K562 (cell line): Measurements from ENCODE around the gene CHAT. TPM values are rescaled to one million over a fixed set of nuclear protein-coding genes. Genes with fewer than 3 reads are reported as not detected.

ENCODE experiments used
- ATAC-seq: fragments of 200-7000 bp; cut with Tn5 transposase; 3 replicates; pipeline ENCODE4 v1.9.1; 2020; ENCODE audit warnings: moderate library complexity
- BruUV-seq: library from RNA; stranded (reverse); fragments of 400-500 nt; replicated peaks from 2 replicates; lab custom pipeline; 2021; lab: Mats Ljungman, UMichigan
- CTCF ChIA-PET: fragments of 300-600 bp; formaldehyde crosslinking; extraction: SDS; loops from one replicate; lab custom pipeline; 2021; ENCODE audit warnings: low intra/inter-chr PET ratio; lab: Yijun Ruan, JAX
- POLR2A ChIA-PET: fragments of 300-600, 350-650 bp; sonication (Branson Sonifier 250); formaldehyde crosslinking; extraction: SDS; loops from one replicate; lab custom pipeline; 2021; ENCODE audit warnings: antibody characterized with exemption, inconsistent platforms; lab: Yijun Ruan, JAX
- DNase-seq, 4 experiments: peaks; one replicate each; pipeline versions ENCODE4 v3.0.0 to v3.0.0-alpha.2; 2011 to 2018; ENCODE audit warnings: low spot score in 3 of 4, mixed read lengths in 3 of 4; ENCODE audit errors: extremely low read depth in 1 of 4
- FAIRE-seq: peaks from 2 replicates; lab custom pipeline; 2011; peaks lifted over from hg19 to GRCh38; lab: Jason Lieb, UNC
- H2AFZ ChIP-seq: 2 replicates; pipeline ENCODE4 v1.6.0; 2011; ENCODE audit warnings: low read depth, low read length, control low read depth, inconsistent platforms
- H3K27ac ChIP-seq: fragments of 200-600 bp; 3 replicates; pipeline ENCODE4 v1.8.0; 2011; ENCODE audit warnings: low read depth, mild to moderate bottlenecking, control low read depth, inconsistent platforms, low read length, moderate library complexity, mixed read lengths; ENCODE audit errors: extremely low read depth
- H3K27me3 ChIP-seq, 2 experiments: fragments of 300-600 bp in 1 of 2; 2 replicates in 1 of 2; 3 replicates in 1 of 2; pipeline versions ENCODE4 v1.6.0 to v1.8.0; 2011; ENCODE audit warnings: inconsistent platforms in 2 of 2, low read length in 2 of 2, mild to moderate bottlenecking in 1 of 2, mixed read lengths in 1 of 2, moderate library complexity in 1 of 2; ENCODE audit not compliant: control insufficient read depth in 2 of 2, insufficient read depth in 2 of 2
- H3K36me3 ChIP-seq: fragments of 300-600 bp; 3 replicates; pipeline ENCODE4 v1.8.0; 2011; ENCODE audit warnings: mild to moderate bottlenecking, low read length, inconsistent platforms; ENCODE audit not compliant: control insufficient read depth, insufficient read depth
- H3K4me1 ChIP-seq, 2 experiments: fragments of 200-600 bp in 1 of 2; replicated peaks in 1 of 2; 2 replicates in 1 of 2; 3 replicates in 1 of 2; pipeline versions ENCODE4 v1.5.1 to v1.8.0; 2011; ENCODE audit warnings: inconsistent platforms in 2 of 2, low read length in 2 of 2, mild to moderate bottlenecking in 1 of 2, mixed read lengths in 1 of 2, moderate library complexity in 1 of 2; ENCODE audit not compliant: control insufficient read depth in 2 of 2, insufficient read depth in 2 of 2
- H3K4me2 ChIP-seq: 2 replicates; pipeline ENCODE4 v1.6.1; 2011; ENCODE audit warnings: low read length, control low read depth, inconsistent platforms, mixed read lengths; ENCODE audit not compliant: insufficient read depth
- H3K4me3 ChIP-seq: fragments of 200-600 bp; sonication (generic), shearing (Covaris generic); 2 replicates; pipeline ENCODE4 v1.5.1; 2016; ENCODE audit warnings: control low read depth, inconsistent platforms
- H3K79me2 ChIP-seq: fragments of 200-600 bp; 3 replicates; pipeline ENCODE4 v1.8.0; 2011; ENCODE audit warnings: low read length, inconsistent platforms; ENCODE audit not compliant: control insufficient read depth, insufficient read depth
- H3K9ac ChIP-seq, 2 experiments: 2 replicates each; pipeline versions ENCODE4 v1.6.0 to v1.6.1; 2011; ENCODE audit warnings: low read depth in 2 of 2, low read length in 2 of 2, control low read depth in 1 of 2, inconsistent platforms in 1 of 2, mild to moderate bottlenecking in 1 of 2, mixed read lengths in 1 of 2; ENCODE audit not compliant: insufficient read depth in 1 of 2
- H3K9me1 ChIP-seq: one replicate; pipeline ENCODE4 v1.6.0; 2011; ENCODE audit warnings: inconsistent platforms, mild to moderate bottlenecking, low read length, moderate library complexity; ENCODE audit not compliant: control insufficient read depth, insufficient read depth
- H3K9me3 ChIP-seq: replicated peaks from 2 replicates; pipeline ENCODE4 v1.5.1; 2011; ENCODE audit warnings: low read depth, low read length, inconsistent platforms; ENCODE audit not compliant: control insufficient read depth, insufficient read depth
- H4K20me1 ChIP-seq: replicated peaks from 2 replicates; pipeline ENCODE4 v1.6.1; 2011; ENCODE audit warnings: low read length, inconsistent platforms, mixed read lengths; ENCODE audit not compliant: control insufficient read depth, insufficient read depth
- ETS2 ChIP-seq: IDR thresholded peaks from 2 replicates; pipeline ENCODE4 v1.6.1; 2016; ENCODE audit warnings: borderline replicate concordance, missing genetic modification characterization, mild to moderate bottlenecking, moderate library complexity, missing compliant biosample characterization; ENCODE audit not compliant: poor library complexity, severe bottlenecking
- FOXK2 ChIP-seq, 2 experiments: fragments of 450-650 bp; IDR thresholded peaks in 1 of 2; conservative IDR thresholded peaks in 1 of 2; 2 replicates each; pipeline ENCODE4 v1.6.1; 2016; ENCODE audit warnings: low read depth in 2 of 2, mild to moderate bottlenecking in 1 of 2
- HDAC1 ChIP-seq, 2 experiments: fragments of 450-650 bp; IDR thresholded peaks; 2 replicates each; pipeline ENCODE4 v1.6.1; 2016 to 2017; ENCODE audit warnings: inconsistent platforms in 1 of 2, mild to moderate bottlenecking in 1 of 2, moderate library complexity in 1 of 2
- HOXB6 ChIP-seq: fragments of 250-450 bp; sonication (Bioruptor Pico); IDR thresholded peaks from 2 replicates; pipeline ENCODE4 v1.5.1; 2022; ENCODE audit warnings: mild to moderate bottlenecking, borderline replicate concordance
- HSF4 ChIP-seq: fragments of 250-450 bp; sonication (Bioruptor Pico); IDR thresholded peaks from 2 replicates; pipeline ENCODE4 v2.1.2; 2022; ENCODE audit warnings: mild to moderate bottlenecking, moderate library complexity, borderline replicate concordance
- MYBL2 ChIP-seq, 2 experiments: fragments of 450-650 bp in 1 of 2; sonication (generic) in 1 of 2; formaldehyde crosslinking in 1 of 2; IDR thresholded peaks; 2 replicates each; pipeline versions ENCODE4 v1.6.1 to v1.8.1; 2017 to 2022; ENCODE audit warnings: borderline replicate concordance in 1 of 2, inconsistent platforms in 1 of 2, low read depth in 1 of 2, mild to moderate bottlenecking in 1 of 2, missing genetic modification reagents in 1 of 2, moderate library complexity in 1 of 2
- SIN3B ChIP-seq: fragments of 450-650 bp; IDR thresholded peaks from 2 replicates; pipeline ENCODE4 v1.6.1; 2017; ENCODE audit warnings: low read depth, mild to moderate bottlenecking, moderate library complexity
- SMARCA5 ChIP-seq: fragments of 450-650 bp; IDR thresholded peaks from 2 replicates; pipeline ENCODE4 v1.6.1; 2016
- ZNF140 ChIP-seq: fragments of 250-450 bp; sonication (Bioruptor Pico); IDR thresholded peaks from 2 replicates; pipeline ENCODE4 v1.8.0; 2021; ENCODE audit warnings: moderate library complexity, mild to moderate bottlenecking, inconsistent platforms
- ZNF445 ChIP-seq: fragments of 250-450 bp; sonication (Bioruptor Pico); IDR thresholded peaks from 2 replicates; pipeline ENCODE4 v1.4.0; 2020; ENCODE audit warnings: low read depth, mild to moderate bottlenecking, moderate library complexity
- ZNF57 ChIP-seq: fragments of 450-650 bp; formaldehyde crosslinking; IDR thresholded peaks from 2 replicates; pipeline ENCODE4 v1.4.0; 2020; ENCODE audit warnings: mild to moderate bottlenecking, moderate library complexity
- WGBS: fragments of 100-300 bp; shearing (Covaris generic); methylation state at CpG from one replicate; pipeline ENCODE4 v1.1.6; 2016; ENCODE audit warnings: low coverage, mixed read lengths; ENCODE audit not compliant: insufficient coverage; ENCODE audit errors: missing lambda C conversion rate; 5-methylcytosine and 5-hydroxymethylcytosine counted together
- in situ Hi-C: fragments of 300-500 bp; cut with MboI; formaldehyde crosslinking; loops from 4 replicates; pipeline ENCODE4 v1.15.0; 2018; ENCODE audit warnings: inconsistent platforms, mixed read lengths
- intact Hi-C: fragments of 100-400 bp; cut with micrococcal nuclease; formaldehyde crosslinking; loops from 2 replicates; pipeline ENCODE4 v1.14.2; 2022
- polyA plus RNA-seq, 8 experiments: library from polyadenylated mRNA; depleted of rRNA in 4 of 8; stranded (reverse) in 5 of 8; unstranded in 3 of 8; fragments of >200 nt; fragmentation: Nextera tagmentation in 2 of 8; fragmentation: Illumina TruSeq in 1 of 8; extraction: Ambion mirVana in 2 of 8; extraction: Trizol in 1 of 8; gene quantifications; 2 replicates each; pipeline versions ENCODE4 v1.2.1 to v1.2.3, GENCODE V29; 2011 to 2014; ENCODE audit warnings: inconsistent platforms in 1 of 8, missing spikeins in 1 of 8
- total RNA-seq, 7 experiments: library from RNA; depleted of rRNA in 6 of 7; stranded (reverse); fragments of >200 nt in 6 of 7; fragmentation: Illumina TruSeq in 2 of 7; extraction: Trizol in 2 of 7; gene quantifications; 2 replicates each; pipeline versions ENCODE4 v1.2.1 to v1.2.3, GENCODE V29; 2011 to 2021; ENCODE audit warnings: low replicate concordance in 1 of 7
- TF ChIP-seq, protein P1 (sequence below), 3 experiments: fragments of 200-800 bp in 1 of 3; sonication (Bioruptor generic) in 1 of 3; sonication (generic) in 1 of 3; formaldehyde crosslinking in 1 of 3; IDR thresholded peaks; 2 replicates each; pipeline versions ENCODE4 v1.6.1 to v1.8.0; 2016 to 2022; ENCODE audit warnings: mild to moderate bottlenecking in 2 of 3, missing compliant biosample characterization in 2 of 3, missing genetic modification characterization in 2 of 3, missing genetic modification reagents in 1 of 3
- TF ChIP-seq, protein P2 (sequence below): fragments of 250-450 bp; sonication (Bioruptor Pico); IDR thresholded peaks from 2 replicates; pipeline ENCODE4 v1.5.0; 2021
- TF ChIP-seq, protein P3 (sequence below), 2 experiments: IDR thresholded peaks; 2 replicates each; pipeline ENCODE4 v1.6.1; 2012; ENCODE audit warnings: improper control_type of control experiment in 2 of 2, low read depth in 2 of 2, low read length in 2 of 2, borderline replicate concordance in 1 of 2
- TF ChIP-seq, protein P4 (sequence below): fragments of 450-650 bp; IDR thresholded peaks from 2 replicates; pipeline ENCODE4 v1.7.0; 2016; ENCODE audit warnings: borderline replicate concordance

CHAT gene
- total and polyA plus RNA-seq, 9 of the 15 experiments (the other 6 are each of a cell fraction or from before 2014, with no cell fraction given): not detected

DNA sequence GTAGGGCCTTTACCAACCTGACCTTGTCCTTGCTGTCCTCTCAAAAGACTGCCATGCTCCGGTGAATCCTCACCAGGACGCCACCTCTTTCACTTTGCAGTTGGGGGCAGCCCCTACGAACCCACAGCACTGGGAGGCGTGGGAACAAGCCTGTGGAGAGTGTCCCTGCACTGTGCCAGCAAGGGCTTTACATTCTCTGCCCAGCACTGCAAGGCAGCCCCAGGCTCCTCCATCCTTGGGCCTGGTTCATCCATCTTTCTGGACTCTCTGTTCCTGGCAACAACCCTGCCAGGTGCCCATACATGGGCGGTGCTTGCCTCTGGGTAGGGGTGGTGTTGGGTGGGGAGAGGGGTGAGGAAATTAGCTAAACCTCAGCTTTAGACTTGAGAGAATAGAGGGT, 1.4 kb downstream of the CHAT start:
- H3K27me3 ChIP-seq: peaks cover 20 to 42% of the 10 kb centered on the region in 2 experiments; a peak in 4 of 5 replicates
- no peak overlapping the region for H3K4me2 ChIP-seq
- no peak overlapping the region for H3K27ac ChIP-seq
- in situ Hi-C loops: no loop called here
- ChIA-PET CTCF (no interaction called here), POLR2A (no interaction called here)
- no peak for FAIRE-seq
- intact Hi-C loops: no loop called here
- peaks cover 0 to 16% of the 10 kb centered on the region in 2 experiments; a peak in 2 of 5 replicates for H3K4me1 ChIP-seq
- H3K79me2 ChIP-seq: no peaks in the 10 kb centered on the region
- no peak for DNase-seq
- no peaks in the 10 kb centered on the region for H3K9me1 ChIP-seq
- H3K4me3 ChIP-seq: no peak overlapping the region
- no TSS peak for BruUV-seq
- H3K9me3 ChIP-seq: no peaks in the 10 kb centered on the region
- H3K9ac ChIP-seq: no peak overlapping the region
- no peak overlapping the region for H2AFZ ChIP-seq
- H4K20me1 ChIP-seq: no peaks in the 10 kb centered on the region; the same call in 1 of the 2 replicates
- no peaks in the 10 kb centered on the region for H3K36me3 ChIP-seq
- ATAC-seq: no peak
- WGBS: 0% methylated on average over 5 of the region's 5 CpGs
- TF ChIP-seq, protein P1, sequence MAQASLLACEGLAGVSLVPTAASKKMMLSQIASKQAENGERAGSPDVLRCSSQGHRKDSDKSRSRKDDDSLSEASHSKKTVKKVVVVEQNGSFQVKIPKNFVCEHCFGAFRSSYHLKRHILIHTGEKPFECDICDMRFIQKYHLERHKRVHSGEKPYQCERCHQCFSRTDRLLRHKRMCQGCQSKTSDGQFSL (CRISPR knock-in tag; IDR thresholded peaks at IDR 0.05): no peak
- TF ChIP-seq, protein P1 (tag; IDR thresholded peaks at IDR 0.05): no peak
- TF ChIP-seq HOXB6 (no peak), HSF4 (CRISPR knock-in tag) (no peak), SMARCA5 (no peak), FOXK2 (conservative IDR thresholded peaks at IDR 0.05 in 1 of 2, IDR thresholded peaks at IDR 0.05 in 1 of 2; ENCODE audit: low read depth in 2 of 2) (no peak), MYBL2 (IDR thresholded peaks at IDR 0.05; ENCODE audit: low read depth) (no peak), MYBL2 (CRISPR knock-in tag; IDR thresholded peaks at IDR 0.05; ENCODE audit: borderline replicate concordance) (no peak), ZNF445 (CRISPR knock-in tag) (no peak), HDAC1 (IDR thresholded peaks at IDR 0.05) (no peak), ZNF57 (CRISPR knock-in tag) (no peak), SIN3B (no peak), ETS2 (tag) (no peak), ZNF140 (no peak)
- TF ChIP-seq, protein P2, sequence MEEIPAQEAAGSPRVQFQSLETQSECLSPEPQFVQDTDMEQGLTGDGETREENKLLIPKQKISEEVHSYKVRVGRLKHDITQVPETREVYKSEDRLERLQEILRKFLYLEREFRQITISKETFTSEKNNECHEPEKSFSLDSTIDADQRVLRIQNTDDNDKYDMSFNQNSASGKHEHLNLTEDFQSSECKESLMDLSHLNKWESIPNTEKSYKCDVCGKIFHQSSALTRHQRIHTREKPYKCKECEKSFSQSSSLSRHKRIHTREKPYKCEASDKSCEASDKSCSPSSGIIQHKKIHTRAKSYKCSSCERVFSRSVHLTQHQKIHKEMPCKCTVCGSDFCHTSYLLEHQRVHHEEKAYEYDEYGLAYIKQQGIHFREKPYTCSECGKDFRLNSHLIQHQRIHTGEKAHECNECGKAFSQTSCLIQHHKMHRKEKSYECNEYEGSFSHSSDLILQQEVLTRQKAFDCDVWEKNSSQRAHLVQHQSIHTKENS (CRISPR knock-in tag): no peak
- TF ChIP-seq, protein P3, sequence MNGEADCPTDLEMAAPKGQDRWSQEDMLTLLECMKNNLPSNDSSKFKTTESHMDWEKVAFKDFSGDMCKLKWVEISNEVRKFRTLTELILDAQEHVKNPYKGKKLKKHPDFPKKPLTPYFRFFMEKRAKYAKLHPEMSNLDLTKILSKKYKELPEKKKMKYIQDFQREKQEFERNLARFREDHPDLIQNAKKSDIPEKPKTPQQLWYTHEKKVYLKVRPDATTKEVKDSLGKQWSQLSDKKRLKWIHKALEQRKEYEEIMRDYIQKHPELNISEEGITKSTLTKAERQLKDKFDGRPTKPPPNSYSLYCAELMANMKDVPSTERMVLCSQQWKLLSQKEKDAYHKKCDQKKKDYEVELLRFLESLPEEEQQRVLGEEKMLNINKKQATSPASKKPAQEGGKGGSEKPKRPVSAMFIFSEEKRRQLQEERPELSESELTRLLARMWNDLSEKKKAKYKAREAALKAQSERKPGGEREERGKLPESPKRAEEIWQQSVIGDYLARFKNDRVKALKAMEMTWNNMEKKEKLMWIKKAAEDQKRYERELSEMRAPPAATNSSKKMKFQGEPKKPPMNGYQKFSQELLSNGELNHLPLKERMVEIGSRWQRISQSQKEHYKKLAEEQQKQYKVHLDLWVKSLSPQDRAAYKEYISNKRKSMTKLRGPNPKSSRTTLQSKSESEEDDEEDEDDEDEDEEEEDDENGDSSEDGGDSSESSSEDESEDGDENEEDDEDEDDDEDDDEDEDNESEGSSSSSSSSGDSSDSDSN (IDR thresholded peaks at IDR 0.05; ENCODE audit: borderline replicate concordance in 1 of 2, low read depth in 2 of 2, low read length in 2 of 2): no peak
- TF ChIP-seq, protein P4, sequence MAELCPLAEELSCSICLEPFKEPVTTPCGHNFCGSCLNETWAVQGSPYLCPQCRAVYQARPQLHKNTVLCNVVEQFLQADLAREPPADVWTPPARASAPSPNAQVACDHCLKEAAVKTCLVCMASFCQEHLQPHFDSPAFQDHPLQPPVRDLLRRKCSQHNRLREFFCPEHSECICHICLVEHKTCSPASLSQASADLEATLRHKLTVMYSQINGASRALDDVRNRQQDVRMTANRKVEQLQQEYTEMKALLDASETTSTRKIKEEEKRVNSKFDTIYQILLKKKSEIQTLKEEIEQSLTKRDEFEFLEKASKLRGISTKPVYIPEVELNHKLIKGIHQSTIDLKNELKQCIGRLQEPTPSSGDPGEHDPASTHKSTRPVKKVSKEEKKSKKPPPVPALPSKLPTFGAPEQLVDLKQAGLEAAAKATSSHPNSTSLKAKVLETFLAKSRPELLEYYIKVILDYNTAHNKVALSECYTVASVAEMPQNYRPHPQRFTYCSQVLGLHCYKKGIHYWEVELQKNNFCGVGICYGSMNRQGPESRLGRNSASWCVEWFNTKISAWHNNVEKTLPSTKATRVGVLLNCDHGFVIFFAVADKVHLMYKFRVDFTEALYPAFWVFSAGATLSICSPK: no peak
